ENCODE measurements around the gene SLC25A27.

The SLC25A27 gene

GRCh38 chr6:46689657-46690056 lies 36.9 kb downstream of the SLC25A27 start:
- H3K27ac ChIP-seq = no peak overlapping the region
- no peak for TF ChIP-seq CTCF (conservative IDR thresholded peaks at IDR 0.05)

- TF ChIP-seq CTCF (conservative IDR thresholded peaks at IDR 0.05) = no peak
- no peak overlapping the region for H3K27ac ChIP-seq
Measured at GRCh38 chr6:46690141-46690755, 37.5 kb downstream of the SLC25A27 start.

- no peak for TF ChIP-seq CTCF (conservative IDR thresholded peaks at IDR 0.05)
- H3K27ac ChIP-seq = no peak overlapping the region
Measured at GRCh38 chr6:46690911-46691451, 38.2 kb downstream of the SLC25A27 start.

- no peak for TF ChIP-seq CTCF (conservative IDR thresholded peaks at IDR 0.05)
- H3K27ac ChIP-seq = no peak overlapping the region
Measured at GRCh38 chr6:46699970-46700369, 47.2 kb downstream of the SLC25A27 start.

GRCh38 chr6:46704562-46704961 lies 51.8 kb downstream of the SLC25A27 start:
- H3K27ac ChIP-seq = no peak overlapping the region
- peak; percentile 51 for TF ChIP-seq CTCF (conservative IDR thresholded peaks at IDR 0.05)

- TF ChIP-seq CTCF (conservative IDR thresholded peaks at IDR 0.05) = no peak
- no peak overlapping the region for H3K27ac ChIP-seq
Measured at GRCh38 chr6:46706464-46706863, 53.7 kb downstream of the SLC25A27 start.

GRCh38 chr6:46711491-46711890 lies 58.7 kb downstream of the SLC25A27 start:
- TF ChIP-seq CTCF (conservative IDR thresholded peaks at IDR 0.05) = no peak
- no peak overlapping the region for H3K27ac ChIP-seq
